HepG2 (cell line): ENCODE measurements around the gene TREM1. TPM values are rescaled to one million over a fixed set of nuclear protein-coding genes. Genes with fewer than 3 reads are reported as not detected.

Experiments used
- ATAC-seq: fragments of 200-7000 bp; cut with Tn5 transposase; 3 replicates; pipeline ENCODE4 v1.9.1; 2020; ENCODE audit warnings: mild to moderate bottlenecking, moderate library complexity
- BruUV-seq: library from RNA; stranded (reverse); fragments of 400-500 nt; replicated peaks from 2 replicates; lab custom pipeline; 2021; lab: Mats Ljungman, UMichigan
- CTCF ChIA-PET: fragments of 300-600 bp; formaldehyde crosslinking; extraction: SDS; loops from one replicate; lab custom pipeline; 2021; ENCODE audit warnings: low total read pairs, inconsistent platforms, low intra/inter-chr PET ratio; lab: Yijun Ruan, JAX
- POLR2A ChIA-PET: fragments of 350-600 bp; sonication (Branson Sonifier 250); formaldehyde crosslinking; loops from one replicate; lab custom pipeline; 2020; ENCODE audit warnings: antibody characterized with exemption, inconsistent platforms; lab: Yijun Ruan, JAX
- DNase-seq: peaks from one replicate; pipeline ENCODE4 v3.0.0-alpha.2; 2015; ENCODE audit warnings: low spot score
- FAIRE-seq: peaks from 3 replicates; lab custom pipeline; 2011; peaks lifted over from hg19 to GRCh38; lab: Jason Lieb, UNC
- H2AFZ ChIP-seq: one replicate; pipeline ENCODE4 v1.6.1; 2011; ENCODE audit warnings: low read length, inconsistent platforms
- H3K27ac ChIP-seq: fragments of 300-600 bp; 3 replicates; pipeline ENCODE4 v1.8.0; 2011; ENCODE audit warnings: mixed run types, mild to moderate bottlenecking, mixed read lengths, low read length, inconsistent platforms; ENCODE audit not compliant: insufficient read depth; ENCODE audit errors: extremely low read length
- H3K27me3 ChIP-seq, 2 experiments: fragments of 200-600 bp in 1 of 2; 2 replicates in 1 of 2; 3 replicates in 1 of 2; pipeline versions ENCODE4 v1.6.0 to v1.8.0; 2011; ENCODE audit warnings: low read length in 2 of 2, mild to moderate bottlenecking in 2 of 2, moderate library complexity in 2 of 2, inconsistent platforms in 1 of 2; ENCODE audit not compliant: insufficient read depth in 2 of 2, control insufficient read depth in 1 of 2
- H3K36me3 ChIP-seq, 2 experiments: fragments of 200-600 bp in 1 of 2; replicated peaks in 1 of 2; 2 replicates in 1 of 2; 3 replicates in 1 of 2; pipeline versions ENCODE4 v1.5.1 to v1.8.0; 2011; ENCODE audit warnings: low read length in 2 of 2, inconsistent platforms in 1 of 2; ENCODE audit not compliant: insufficient read depth in 2 of 2, control insufficient read depth in 1 of 2
- H3K4me1 ChIP-seq: 2 replicates; pipeline ENCODE4 v1.5.1; 2012; ENCODE audit warnings: low read length, inconsistent platforms; ENCODE audit not compliant: insufficient read depth
- H3K4me2 ChIP-seq: 2 replicates; pipeline ENCODE4 v1.6.0; 2011; ENCODE audit warnings: low read depth, low read length, inconsistent platforms
- H3K4me3 ChIP-seq, 3 experiments: fragments of 200-600 bp in 1 of 3; sonication (generic), shearing (Covaris generic) in 1 of 3; replicated peaks in 1 of 3; 2 replicates each; pipeline ENCODE4 v1.5.1; 2011 to 2016; ENCODE audit warnings: low read length in 3 of 3, inconsistent platforms in 2 of 3, low read depth in 2 of 3, mild to moderate bottlenecking in 2 of 3, control low read depth in 1 of 3, mixed read lengths in 1 of 3; ENCODE audit not compliant: insufficient read depth in 1 of 3
- H3K79me2 ChIP-seq: one replicate; pipeline ENCODE4 v1.6.1; 2011; ENCODE audit warnings: low read length, inconsistent platforms; ENCODE audit not compliant: insufficient read depth
- H3K9ac ChIP-seq: 2 replicates; pipeline ENCODE4 v1.6.0; 2011; ENCODE audit warnings: mild to moderate bottlenecking, low read depth, low read length, inconsistent platforms; ENCODE audit not compliant: insufficient read depth
- H3K9me3 ChIP-seq: 2 replicates; pipeline ENCODE4 v1.5.1; 2012; ENCODE audit warnings: mild to moderate bottlenecking, low read length
- H4K20me1 ChIP-seq: 2 replicates; pipeline ENCODE4 v1.6.0; 2011; ENCODE audit warnings: inconsistent platforms, mild to moderate bottlenecking, low read length, moderate library complexity; ENCODE audit not compliant: insufficient read depth
- IKZF5 ChIP-seq: IDR thresholded peaks from 2 replicates; pipeline ENCODE4 v1.6.1; 2018; ENCODE audit warnings: missing genetic modification reagents, mild to moderate bottlenecking, missing compliant biosample characterization
- NFE2 ChIP-seq: sonication (generic); formaldehyde crosslinking; IDR thresholded peaks from 2 replicates; pipeline ENCODE4 v1.4.0; 2020; ENCODE audit warnings: missing genetic modification reagents
- PAF1 ChIP-seq: IDR thresholded peaks from 2 replicates; pipeline ENCODE4 v1.6.1; 2016; ENCODE audit warnings: missing genetic modification reagents, missing compliant biosample characterization
- TOPORS ChIP-seq: sonication (generic); formaldehyde crosslinking; IDR thresholded peaks from 2 replicates; pipeline ENCODE4 v1.8.0; 2023; ENCODE audit warnings: mild to moderate bottlenecking, missing genetic modification reagents
- ZNF451 ChIP-seq: sonication (generic); formaldehyde crosslinking; IDR thresholded peaks from 2 replicates; pipeline ENCODE4 v1.5.0; 2020; ENCODE audit warnings: mild to moderate bottlenecking, missing genetic modification reagents
- ZNF512B ChIP-seq: sonication (generic); formaldehyde crosslinking; IDR thresholded peaks from 2 replicates; pipeline ENCODE4 v1.5.1; 2020; ENCODE audit warnings: missing genetic modification reagents, mild to moderate bottlenecking, borderline replicate concordance
- ZNF569 ChIP-seq: sonication (generic); formaldehyde crosslinking; IDR thresholded peaks from 2 replicates; pipeline ENCODE4 v1.5.0; 2020; ENCODE audit warnings: mild to moderate bottlenecking, missing genetic modification reagents, moderate library complexity, borderline replicate concordance
- WGBS: methylation state at CpG from one replicate; pipeline ENCODE4 v1.1.6; 2017; ENCODE audit warnings: low lambda C conversion rate; 5-methylcytosine and 5-hydroxymethylcytosine counted together
- in situ Hi-C: cut with HindIII; loops from 2 replicates; pipeline ENCODE4 v1.10.0; 2017; ENCODE audit warnings: low pct_unique_long_range_greater_than_20kb; ENCODE audit not compliant: extremely low pct_ligation_motif_present
- intact Hi-C: fragments of 100-400 bp; cut with micrococcal nuclease; formaldehyde crosslinking; loops from one replicate; pipeline ENCODE4 v1.10.0; 2022; ENCODE audit not compliant: unreplicated experiment
- polyA plus RNA-seq, 8 experiments: library from polyadenylated mRNA; depleted of rRNA in 3 of 8; stranded (reverse) in 7 of 8; unstranded in 1 of 8; fragments of >200 nt; fragmentation: Illumina TruSeq in 4 of 8; extraction: Trizol in 4 of 8; gene quantifications; 2 replicates each; pipeline versions ENCODE4 v1.2.1 to v1.2.3, GENCODE V29; 2011 to 2016; ENCODE audit warnings: low read depth in 4 of 8, missing spikeins in 1 of 8, mixed read lengths in 1 of 8; ENCODE audit not compliant: insufficient read depth in 1 of 8
- total RNA-seq, 5 experiments: library from RNA; depleted of rRNA; stranded (reverse); fragments of >200 nt; fragmentation: Illumina TruSeq; extraction: Trizol; gene quantifications; 2 replicates each; pipeline ENCODE4 v1.2.3, GENCODE V29; 2016; ENCODE audit warnings: low read depth in 1 of 5

TREM1 gene
- total and polyA plus RNA-seq, 2 of the 13 experiments (the other 11 are each of a cell fraction or from before 2014, with no cell fraction given), result 0.49 TPM; not detected in 1

- FAIRE-seq, result no peak
These were observed 40.7 kb upstream of the TREM1 start for GRCh38 chr6:41327177-41327576.

More at GRCh38 chr6:41327177-41327576, 40.7 kb upstream of the TREM1 start:
- Histone ChIP-seq H3K9me3 (no peaks in the 10 kb centered on the region), H3K4me2 (no peak overlapping the region), H4K20me1 (no peaks in the 10 kb centered on the region), H3K4me3 (no peak overlapping the region), H3K27me3 (peaks cover 6 to 47% of the 10 kb centered on the region in 2 experiments; a peak in 4 of 5 replicates), H3K27ac (no peak overlapping the region), H2AFZ (no peak overlapping the region), H3K4me1 (no peaks in the 10 kb centered on the region), H3K79me2 (no peaks in the 10 kb centered on the region), H3K36me3 (no peaks in the 10 kb centered on the region), H3K9ac (no peak overlapping the region)
- ChIA-PET CTCF (no interaction called here), POLR2A (no interaction called here)
- WGBS, result 18% methylated on average over 2 of the region's 2 CpGs
- no TSS peak for BruUV-seq
- intact Hi-C loops, result no loop called here
- no peak for DNase-seq
- TF ChIP-seq ZNF512B (CRISPR knock-in tag) (no peak), TOPORS (CRISPR knock-in tag) (no peak), NFE2 (CRISPR knock-in tag) (no peak), PAF1 (CRISPR knock-in tag) (no peak), ZNF569 (CRISPR knock-in tag) (no peak), ZNF451 (no peak), IKZF5 (no peak)
- no peak for ATAC-seq
- in situ Hi-C loops, result no loop called here
